Astrocyte of the cerebellum (primary cell): ENCODE results near the gene AKNA.

Experiments
- DNase-seq: peaks from one replicate; pipeline ENCODE4 v3.0.0-alpha.2; 2011; ENCODE audit warnings: low read depth
- H3K4me3 ChIP-seq: 2 replicates; pipeline ENCODE4 v1.5.1; 2011; ENCODE audit warnings: mild to moderate bottlenecking, low read depth, low read length, moderate library complexity
- CTCF ChIP-seq: IDR thresholded peaks from 2 replicates; pipeline ENCODE4 v1.5.1; 2012; ENCODE audit warnings: low read length, low read depth, moderate library complexity, mild to moderate bottlenecking; ENCODE audit errors: missing control alignments
- in situ Hi-C: cut with HindIII; loops from 2 replicates; pipeline ENCODE4 v1.10.0; 2017; ENCODE audit warnings: low sequenced_read_pairs

The AKNA gene

GRCh38 chr9:114344692-114345091 lies 43.1 kb downstream of the AKNA start:
- H3K4me3 ChIP-seq: no peak overlapping the region
- in situ Hi-C loops: no loop called here
- TF ChIP-seq CTCF: no peak
- DNase-seq: no peak

GRCh38 chr9:114344188-114344566 lies 43.6 kb downstream of the AKNA start:
- no peak for DNase-seq
- TF ChIP-seq CTCF: no peak
- in situ Hi-C loops: no loop called here
- no peak overlapping the region for H3K4me3 ChIP-seq

GRCh38 chr9:114343471-114344187 lies 44.2 kb downstream of the AKNA start:
- in situ Hi-C loops: no loop called here
- H3K4me3 ChIP-seq: no peak overlapping the region
- DNase-seq: no peak
- TF ChIP-seq CTCF: no peak

GRCh38 chr9:114342755-114343440 lies 44.9 kb downstream of the AKNA start:
- TF ChIP-seq CTCF: no peak
- H3K4me3 ChIP-seq: no peak overlapping the region
- in situ Hi-C loops: no loop called here
- no peak for DNase-seq

- H3K4me3 ChIP-seq: no peak overlapping the region
- in situ Hi-C loops: no loop called here
- no peak for DNase-seq
- no peak for TF ChIP-seq CTCF
These were observed 45.8 kb downstream of the AKNA start for GRCh38 chr9:114341991-114342390.

GRCh38 chr9:114341152-114341830 lies 46.5 kb downstream of the AKNA start:
- no peak overlapping the region for H3K4me3 ChIP-seq
- TF ChIP-seq CTCF: no peak

More at GRCh38 chr9:114341152-114341830, 46.5 kb downstream of the AKNA start:
- in situ Hi-C loops: no loop called here
- no peak for DNase-seq
